Trophoblast cell (in vitro differentiated cells and primary cell): ENCODE measurements around the gene KCNT1.

Experiments
- DNase-seq, 2 donors: peaks; one replicate each; pipeline ENCODE4 v3.0.0-alpha.2; 2016
- H2AFZ ChIP-seq: 2 replicates; pipeline ENCODE4 v1.6.1; 2013; ENCODE audit warnings: low read length, moderate library complexity, mild to moderate bottlenecking; ENCODE audit not compliant: insufficient read depth, poor library complexity
- H2AK5ac ChIP-seq: 2 replicates; pipeline ENCODE4 v1.6.1; 2013; ENCODE audit warnings: mild to moderate bottlenecking, low read length
- H2BK120ac ChIP-seq: 2 replicates; pipeline ENCODE4 v1.6.1; 2013; ENCODE audit warnings: low read length, mild to moderate bottlenecking, moderate library complexity; ENCODE audit not compliant: insufficient read depth, poor library complexity
- H2BK12ac ChIP-seq: 2 replicates; pipeline ENCODE4 v1.6.1; 2013; ENCODE audit warnings: mild to moderate bottlenecking, low read length, moderate library complexity
- H2BK5ac ChIP-seq: 2 replicates; pipeline ENCODE4 v1.6.1; 2013; ENCODE audit warnings: low read length, low read depth, moderate library complexity, mild to moderate bottlenecking; ENCODE audit not compliant: poor library complexity
- H3K14ac ChIP-seq: 2 replicates; pipeline ENCODE4 v1.6.1; 2013; ENCODE audit warnings: mild to moderate bottlenecking, low read length
- H3K18ac ChIP-seq: 2 replicates; pipeline ENCODE4 v1.6.1; 2013; ENCODE audit warnings: mild to moderate bottlenecking, low read length
- H3K23ac ChIP-seq: 2 replicates; pipeline ENCODE4 v1.6.1; 2013; ENCODE audit warnings: low read length
- H3K27ac ChIP-seq: 2 replicates; pipeline ENCODE4 v1.5.1; 2013; ENCODE audit warnings: low read depth, mild to moderate bottlenecking, inconsistent platforms, low read length, moderate library complexity
- H3K27me3 ChIP-seq: 2 replicates; pipeline ENCODE4 v1.6.1; 2013; ENCODE audit warnings: inconsistent platforms, mild to moderate bottlenecking, low read length, moderate library complexity; ENCODE audit not compliant: insufficient read depth
- H3K36me3 ChIP-seq, 2 experiments: 1 replicate in 1 of 2; 2 replicates in 1 of 2; pipeline ENCODE4 v1.6.1; 2013; ENCODE audit warnings: low read length in 2 of 2, mild to moderate bottlenecking in 2 of 2, moderate library complexity in 1 of 2; ENCODE audit not compliant: insufficient read depth in 2 of 2, control insufficient read depth in 1 of 2
- H3K4ac ChIP-seq: 2 replicates; pipeline ENCODE4 v1.6.1; 2013; ENCODE audit warnings: low read depth, mild to moderate bottlenecking, low read length, moderate library complexity
- H3K4me1 ChIP-seq, 2 experiments: 1 replicate in 1 of 2; 2 replicates in 1 of 2; pipeline ENCODE4 v1.6.1; 2013; ENCODE audit warnings: low read length in 2 of 2, mild to moderate bottlenecking in 2 of 2, moderate library complexity in 1 of 2; ENCODE audit not compliant: insufficient read depth in 2 of 2, control insufficient read depth in 1 of 2
- H3K4me2 ChIP-seq: 2 replicates; pipeline ENCODE4 v1.6.1; 2013; ENCODE audit warnings: inconsistent platforms, mild to moderate bottlenecking, low read length, moderate library complexity
- H3K4me3 ChIP-seq: 2 replicates; pipeline ENCODE4 v1.5.1; 2013; ENCODE audit warnings: mild to moderate bottlenecking, low read depth, low read length, inconsistent platforms
- H3K79me1 ChIP-seq: one replicate; pipeline ENCODE4 v1.6.1; 2013; ENCODE audit warnings: low read length
- H3K79me2 ChIP-seq: 2 replicates; pipeline ENCODE4 v1.6.1; 2013; ENCODE audit warnings: low read length, mild to moderate bottlenecking; ENCODE audit not compliant: control insufficient read depth, insufficient read depth, poor library complexity
- H3K9ac ChIP-seq: 2 replicates; pipeline ENCODE4 v1.6.1; 2013; ENCODE audit warnings: mild to moderate bottlenecking, low read length
- H3K9me3 ChIP-seq: 2 replicates; pipeline ENCODE4 v1.6.1; 2013; ENCODE audit warnings: low read depth, mild to moderate bottlenecking, control low read depth, inconsistent platforms, low read length; ENCODE audit not compliant: insufficient read depth
- H4K12ac ChIP-seq: 2 replicates; pipeline ENCODE4 v1.6.1; 2013; ENCODE audit warnings: low read depth, mild to moderate bottlenecking, low read length, moderate library complexity
- H4K8ac ChIP-seq: 2 replicates; pipeline ENCODE4 v1.6.1; 2013; ENCODE audit warnings: low read depth, mild to moderate bottlenecking, low read length, moderate library complexity
- H4K91ac ChIP-seq: one replicate; pipeline ENCODE4 v1.6.1; 2013; ENCODE audit warnings: low read depth, mild to moderate bottlenecking, low read length, moderate library complexity
- WGBS: extraction: QIAGEN DNeasy Blood & Tissue Kit; methylation state at CpG from one replicate; pipeline ENCODE4 v1.1.7; 2013; ENCODE audit warnings: missing lambda C conversion rate; ENCODE audit not compliant: insufficient read length, insufficient coverage; ENCODE audit errors: extremely low coverage; 5-methylcytosine and 5-hydroxymethylcytosine counted together

The KCNT1 gene

GRCh38 chr9:135811801-135812200 lies 109.8 kb downstream of the KCNT1 start:
- DNase-seq, result no peak
- WGBS, result no CpG with 5 or more reads among the region's 11 CpGs
- no peak overlapping the region for H3K18ac ChIP-seq
- no peak overlapping the region for H2AK5ac ChIP-seq
- H3K9ac ChIP-seq, result no peak overlapping the region
- H3K27me3 ChIP-seq, result no peaks in the 10 kb centered on the region
- peaks cover 5% of the 10 kb centered on the region for H3K9me3 ChIP-seq
- no peaks in the 10 kb centered on the region for H3K4me1 ChIP-seq
- no peak overlapping the region for H2AFZ ChIP-seq
- no peak overlapping the region for H3K23ac ChIP-seq
- no peaks in the 10 kb centered on the region for H3K79me1 ChIP-seq
- H3K4me3 ChIP-seq, result no peak overlapping the region
- no peak overlapping the region for H2BK120ac ChIP-seq
- H3K4ac ChIP-seq, result no peak overlapping the region
- no peak overlapping the region for H2BK5ac ChIP-seq
- H4K12ac ChIP-seq, result no peak overlapping the region
- H2BK12ac ChIP-seq, result no peak overlapping the region
- no peaks in the 10 kb centered on the region for H3K79me2 ChIP-seq
- no peak overlapping the region for H3K14ac ChIP-seq
- no peak overlapping the region for H3K4me2 ChIP-seq
- peaks cover 51 to 66% of the 10 kb centered on the region in 2 experiments for H3K36me3 ChIP-seq
- no peak overlapping the region for H3K27ac ChIP-seq
- H4K91ac ChIP-seq, result no peak overlapping the region
- H4K8ac ChIP-seq, result no peak overlapping the region

- no peak overlapping the region for H4K91ac ChIP-seq
- H3K9ac ChIP-seq, result no peak overlapping the region
- peaks cover 62 to 73% of the 10 kb centered on the region in 2 experiments for H3K36me3 ChIP-seq
- no peak overlapping the region for H2BK120ac ChIP-seq
- H3K23ac ChIP-seq, result no peak overlapping the region
- no peak overlapping the region for H2BK12ac ChIP-seq
- no peak overlapping the region for H3K4me3 ChIP-seq
- H3K4ac ChIP-seq, result no peak overlapping the region
- H4K8ac ChIP-seq, result no peak overlapping the region
- H3K27me3 ChIP-seq, result no peaks in the 10 kb centered on the region
- H3K4me1 ChIP-seq, result no peaks in the 10 kb centered on the region
- DNase-seq, result no peak
- H4K12ac ChIP-seq, result no peak overlapping the region
- H2AFZ ChIP-seq, result no peak overlapping the region
- no peak overlapping the region for H3K18ac ChIP-seq
- H3K14ac ChIP-seq, result no peak overlapping the region
- no peaks in the 10 kb centered on the region for H3K79me2 ChIP-seq
- WGBS, result no CpG with 5 or more reads among the region's 13 CpGs
- no peak overlapping the region for H2AK5ac ChIP-seq
- no peak overlapping the region for H3K27ac ChIP-seq
- H2BK5ac ChIP-seq, result no peak overlapping the region
- H3K79me1 ChIP-seq, result no peaks in the 10 kb centered on the region
- no peak overlapping the region for H3K4me2 ChIP-seq
- peaks cover 5% of the 10 kb centered on the region for H3K9me3 ChIP-seq
Measured at GRCh38 chr9:135812961-135813360, 111.0 kb downstream of the KCNT1 start.

GRCh38 chr9:135813671-135814290 lies 111.8 kb downstream of the KCNT1 start:
- no peak overlapping the region for H4K91ac ChIP-seq
- no peak overlapping the region for H2AK5ac ChIP-seq
- no peak overlapping the region for H3K4me3 ChIP-seq
- H3K79me2 ChIP-seq, result no peaks in the 10 kb centered on the region
- H2BK120ac ChIP-seq, result no peak overlapping the region
- peaks cover 5% of the 10 kb centered on the region for H3K9me3 ChIP-seq
- no peak overlapping the region for H4K12ac ChIP-seq
- H2AFZ ChIP-seq, result no peak overlapping the region
- no peak overlapping the region for H3K23ac ChIP-seq
- no peaks in the 10 kb centered on the region for H3K27me3 ChIP-seq
- H2BK12ac ChIP-seq, result no peak overlapping the region
- H3K36me3 ChIP-seq, result peaks cover 70 to 79% of the 10 kb centered on the region in 2 experiments
- no peak overlapping the region for H3K9ac ChIP-seq
- no peak overlapping the region for H3K27ac ChIP-seq
- no peaks in the 10 kb centered on the region for H3K4me1 ChIP-seq
- no peak for DNase-seq
- no peak overlapping the region for H3K14ac ChIP-seq
- H3K4ac ChIP-seq, result no peak overlapping the region
- H2BK5ac ChIP-seq, result no peak overlapping the region
- no peak overlapping the region for H4K8ac ChIP-seq
- H3K79me1 ChIP-seq, result no peaks in the 10 kb centered on the region
- no peak overlapping the region for H3K18ac ChIP-seq
- H3K4me2 ChIP-seq, result no peak overlapping the region
- no CpG with 5 or more reads among the region's 14 CpGs for WGBS

GRCh38 chr9:135814421-135815095 lies 112.6 kb downstream of the KCNT1 start:
- Histone ChIP-seq H3K14ac (no peak overlapping the region), H4K91ac (no peak overlapping the region), H3K9ac (no peak overlapping the region), H3K4me1 (no peaks in the 10 kb centered on the region), H3K4me2 (no peak overlapping the region), H3K36me3 (peaks cover 73 to 81% of the 10 kb centered on the region in 2 experiments), H2BK5ac (no peak overlapping the region), H2BK120ac (no peak overlapping the region), H2AFZ (no peak overlapping the region), H4K12ac (no peak overlapping the region), H4K8ac (no peak overlapping the region), H3K4ac (no peak overlapping the region), H2BK12ac (no peak overlapping the region), H3K79me2 (no peaks in the 10 kb centered on the region), H3K27ac (no peak overlapping the region), H3K4me3 (no peak overlapping the region), H3K27me3 (no peaks in the 10 kb centered on the region), H3K23ac (no peak overlapping the region), H2AK5ac (no peak overlapping the region), H3K79me1 (no peaks in the 10 kb centered on the region), H3K9me3 (peaks cover 5% of the 10 kb centered on the region), H3K18ac (no peak overlapping the region)
- DNase-seq, result no peak
- WGBS, result no CpG with 5 or more reads among the region's 12 CpGs
